ENCODE data around the gene SPRING1.
A peak's percentile ranks its signal among the peaks of the same experiment; 100 is the strongest.

The SPRING1 gene

DNA sequence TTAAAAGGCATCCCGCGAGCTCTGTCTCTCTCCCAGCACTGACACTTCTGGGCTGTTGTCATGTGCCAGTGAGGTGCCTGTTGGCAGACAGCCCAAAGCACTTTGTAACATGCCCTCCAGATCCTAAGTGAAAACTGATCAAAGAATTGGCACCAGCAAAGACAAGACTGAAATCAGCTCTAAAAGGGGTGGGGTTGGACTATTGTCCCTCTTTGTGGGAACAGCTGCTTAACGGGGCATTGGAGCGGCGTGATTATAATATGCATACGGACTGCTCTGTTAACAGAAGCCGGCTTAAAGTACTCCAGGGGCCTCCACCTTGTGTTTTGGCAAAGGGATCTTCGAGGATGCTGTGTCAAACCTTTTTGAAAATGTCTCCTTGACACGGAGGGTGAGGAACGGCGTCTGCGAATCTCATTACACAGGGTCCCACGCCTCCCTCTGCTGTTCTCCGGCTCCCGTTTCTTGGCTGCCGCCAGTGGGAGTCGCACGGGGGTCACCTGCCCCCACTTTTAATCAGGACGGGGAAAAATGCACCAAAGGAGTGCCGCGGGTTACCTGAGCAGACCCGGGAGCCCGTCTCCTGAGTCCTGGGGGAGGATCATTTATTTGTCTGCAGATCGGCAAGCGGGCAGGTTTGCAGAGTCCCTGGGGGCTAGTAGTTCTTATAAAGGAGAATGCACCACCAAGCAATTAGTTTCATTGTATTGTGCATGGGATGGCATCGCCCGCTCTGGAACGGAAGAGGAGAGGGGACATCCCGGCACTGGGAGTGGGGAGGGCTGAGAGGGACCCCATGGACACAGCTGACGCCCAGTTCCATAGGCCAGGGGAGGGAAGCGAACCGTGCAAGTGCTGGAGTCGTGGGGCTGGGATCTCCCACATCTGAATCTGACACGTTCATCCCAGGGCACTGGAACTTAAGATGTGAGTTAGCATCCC, 44.3 kb downstream of the SPRING1 start:
- Mint-ChIP-seq H3K9me3 (no peaks in the 10 kb centered on the region), H3K4me1 (peaks cover 34% of the 10 kb centered on the region), H3K27me3 (ENCODE audit: low read depth) (peaks cover 59% of the 10 kb centered on the region), H3K4me3 (peak overlapping the region; percentile 43 to 57 (median 48)), H3K36me3 (ENCODE audit: low read depth) (no peaks in the 10 kb centered on the region), H3K27ac (no peak overlapping the region)
- no peak for TF ChIP-seq CTCF (IDR thresholded peaks at IDR 0.05; ENCODE audit: unreplicated experiment in 3 of 3)

- H3K4me1 Mint-ChIP-seq: peaks cover 34% of the 10 kb centered on the region
- no peaks in the 10 kb centered on the region for H3K36me3 Mint-ChIP-seq (ENCODE audit: low read depth)
- no peaks in the 10 kb centered on the region for H3K9me3 Mint-ChIP-seq
- no peak for TF ChIP-seq CTCF (IDR thresholded peaks at IDR 0.05; ENCODE audit: unreplicated experiment in 3 of 3)
- H3K27me3 Mint-ChIP-seq (ENCODE audit: low read depth): peaks cover 59% of the 10 kb centered on the region
- no peak overlapping the region for H3K27ac Mint-ChIP-seq
- peak overlapping the region in 1 of 3 experiments; percentile 24 for H3K4me3 Mint-ChIP-seq
Observed at GRCh38 chr12:116692605-116693004, 45.3 kb downstream of the SPRING1 start.

- Mint-ChIP-seq H3K4me1 (peaks cover 34% of the 10 kb centered on the region), H3K4me3 (peak overlapping the region in 1 of 3 experiments; percentile 28), H3K27ac (no peak overlapping the region), H3K27me3 (ENCODE audit: low read depth) (peaks cover 56% of the 10 kb centered on the region), H3K9me3 (no peaks in the 10 kb centered on the region), H3K36me3 (ENCODE audit: low read depth) (no peaks in the 10 kb centered on the region)
- no peak for TF ChIP-seq CTCF (IDR thresholded peaks at IDR 0.05; ENCODE audit: unreplicated experiment in 3 of 3)
Observed at GRCh38 chr12:116691636-116692035, 46.2 kb downstream of the SPRING1 start.

GRCh38 chr12:116691205-116691604, 46.7 kb downstream of the SPRING1 start:
- H3K27ac Mint-ChIP-seq: no peak overlapping the region
- no peak overlapping the region for H3K4me3 Mint-ChIP-seq
- peaks cover 32% of the 10 kb centered on the region for H3K4me1 Mint-ChIP-seq
- no peaks in the 10 kb centered on the region for H3K9me3 Mint-ChIP-seq
- H3K27me3 Mint-ChIP-seq (ENCODE audit: low read depth): peaks cover 52% of the 10 kb centered on the region
- no peak for TF ChIP-seq CTCF (IDR thresholded peaks at IDR 0.05; ENCODE audit: unreplicated experiment in 3 of 3)
- no peaks in the 10 kb centered on the region for H3K36me3 Mint-ChIP-seq (ENCODE audit: low read depth)

GRCh38 chr12:116689979-116690744, 47.7 kb downstream of the SPRING1 start:
- H3K4me3 Mint-ChIP-seq: no peak overlapping the region
- TF ChIP-seq CTCF (IDR thresholded peaks at IDR 0.05; ENCODE audit: unreplicated experiment in 3 of 3): no peak
- no peaks in the 10 kb centered on the region for H3K36me3 Mint-ChIP-seq (ENCODE audit: low read depth)
- H3K4me1 Mint-ChIP-seq: peaks cover 28% of the 10 kb centered on the region
- H3K27ac Mint-ChIP-seq: peak overlapping the region in 1 of 3 experiments; percentile 10
- no peaks in the 10 kb centered on the region for H3K9me3 Mint-ChIP-seq
- H3K27me3 Mint-ChIP-seq (ENCODE audit: low read depth): peaks cover 45% of the 10 kb centered on the region
